ENCODE measurements around the gene CASQ1. TPM values are rescaled to one million over a fixed set of nuclear protein-coding genes. Genes with fewer than 3 reads are reported as not detected.

CASQ1 gene
- total RNA-seq, 6 experiments from 2014 or later, result 0.25 TPM; not detected in 5

GRCh38 chr1:160208557-160209320 lies 18.4 kb downstream of the CASQ1 start:
- H3K9me3 ChIP-seq, result no peaks in the 10 kb centered on the region

GRCh38 chr1:160209321-160210046 lies 19.1 kb downstream of the CASQ1 start:
- Histone ChIP-seq H3K4me3 (no peak overlapping the region), H3K27me3 (no peaks in the 10 kb centered on the region), H3K27ac (no peak overlapping the region), H3K9me3 (no peaks in the 10 kb centered on the region), H3K4me1 (peaks cover 0 to 11% (median 0%) of the 10 kb centered on the region in 4 donors), H3K36me3 (peaks cover 0 to 24% (median 4%) of the 10 kb centered on the region in 4 donors)
- DNase-seq (no peak), ATAC-seq (no peak)
- 70% methylated on average over 6 of the region's 7 CpGs for WGBS (ENCODE audit: insufficient coverage, low coverage, low lambda C conversion rate, missing lambda C conversion rate)
- TF ChIP-seq POLR2A (IDR thresholded peaks at IDR 0.05) (no peak), CTCF (IDR thresholded peaks at IDR 0.05) (no peak)
- intact Hi-C loops (cut with DNase I), result loop anchor here in 1 of 2 donors (10.0 kb wide), 1 partner anchor 65 kb away; no protein-coding TSS in a partner anchor

More at GRCh38 chr1:160208557-160209320, 18.4 kb downstream of the CASQ1 start:
- DNase-seq (no peak), ATAC-seq (no peak)
- no peak for TF ChIP-seq CTCF (IDR thresholded peaks at IDR 0.05)
- no peak for TF ChIP-seq POLR2A (IDR thresholded peaks at IDR 0.05)
- Histone ChIP-seq H3K27me3 (no peaks in the 10 kb centered on the region), H3K4me1 (peaks cover 0 to 11% (median 0%) of the 10 kb centered on the region in 4 donors), H3K4me3 (no peak overlapping the region), H3K27ac (no peak overlapping the region), H3K36me3 (peaks cover 0 to 17% (median 3%) of the 10 kb centered on the region in 4 donors)
- 63% methylated on average over 6 of the region's 6 CpGs for WGBS (ENCODE audit: insufficient coverage, low coverage, low lambda C conversion rate, missing lambda C conversion rate)
- intact Hi-C loops (cut with DNase I), result loop anchor here in 1 of 2 donors (10.0 kb wide), 1 partner anchor 66 kb away; no protein-coding TSS in a partner anchor

- 80% methylated on average over 1 of the region's 5 CpGs for WGBS (ENCODE audit: insufficient coverage, low coverage, low lambda C conversion rate, missing lambda C conversion rate)
- no peak for ATAC-seq
- Histone ChIP-seq H3K4me1 (peaks cover 0 to 7% (median 0%) of the 10 kb centered on the region in 4 donors), H3K36me3 (peaks cover 0 to 35% (median 5%) of the 10 kb centered on the region in 4 donors), H3K4me3 (no peak overlapping the region), H3K27me3 (no peaks in the 10 kb centered on the region), H3K27ac (no peak overlapping the region), H3K9me3 (no peaks in the 10 kb centered on the region)
- no peak for DNase-seq
- intact Hi-C loops (cut with DNase I), result no loop called here
- TF ChIP-seq POLR2A (IDR thresholded peaks at IDR 0.05) (no peak), CTCF (IDR thresholded peaks at IDR 0.05) (no peak)
These were observed 20.2 kb downstream of the CASQ1 start for GRCh38 chr1:160210561-160210960.

- H3K27ac ChIP-seq, result no peak overlapping the region
These were observed 20.8 kb downstream of the CASQ1 start for GRCh38 chr1:160211046-160211790.

More at GRCh38 chr1:160211046-160211790, 20.8 kb downstream of the CASQ1 start:
- Histone ChIP-seq H3K4me3 (no peak overlapping the region), H3K9me3 (no peaks in the 10 kb centered on the region), H3K27me3 (no peaks in the 10 kb centered on the region), H3K36me3 (peaks cover 0 to 42% (median 8%) of the 10 kb centered on the region in 4 donors), H3K4me1 (peaks cover 0 to 2% (median 0%) of the 10 kb centered on the region in 4 donors)
- intact Hi-C loops (cut with DNase I), result no loop called here
- TF ChIP-seq CTCF (IDR thresholded peaks at IDR 0.05) (no peak), POLR2A (IDR thresholded peaks at IDR 0.05) (no peak)
- ATAC-seq (no peak), DNase-seq (no peak)
- 77% methylated on average over 9 of the region's 10 CpGs for WGBS (ENCODE audit: insufficient coverage, low coverage, low lambda C conversion rate, missing lambda C conversion rate)

Measured in right lobe of liver (tissue), 6 donors.